GM12865 (cell line): ENCODE results near the gene ARFGEF2.

Experiments
- DNase-seq: peaks from one replicate; pipeline ENCODE4 v3.0.0; 2010; ENCODE audit warnings: low read depth
- H3K4me3 ChIP-seq: 2 replicates; pipeline ENCODE4 v1.5.1; 2011; ENCODE audit warnings: mild to moderate bottlenecking, low read depth, low read length, control low read depth
- TF ChIP-seq, protein P1 (sequence below): IDR thresholded peaks from 2 replicates; pipeline ENCODE4 v1.5.1; 2011; ENCODE audit warnings: low read length, control low read depth, low read depth, inconsistent platforms; ENCODE audit not compliant: insufficient read depth; ENCODE audit errors: missing control alignments

The ARFGEF2 gene

DNA sequence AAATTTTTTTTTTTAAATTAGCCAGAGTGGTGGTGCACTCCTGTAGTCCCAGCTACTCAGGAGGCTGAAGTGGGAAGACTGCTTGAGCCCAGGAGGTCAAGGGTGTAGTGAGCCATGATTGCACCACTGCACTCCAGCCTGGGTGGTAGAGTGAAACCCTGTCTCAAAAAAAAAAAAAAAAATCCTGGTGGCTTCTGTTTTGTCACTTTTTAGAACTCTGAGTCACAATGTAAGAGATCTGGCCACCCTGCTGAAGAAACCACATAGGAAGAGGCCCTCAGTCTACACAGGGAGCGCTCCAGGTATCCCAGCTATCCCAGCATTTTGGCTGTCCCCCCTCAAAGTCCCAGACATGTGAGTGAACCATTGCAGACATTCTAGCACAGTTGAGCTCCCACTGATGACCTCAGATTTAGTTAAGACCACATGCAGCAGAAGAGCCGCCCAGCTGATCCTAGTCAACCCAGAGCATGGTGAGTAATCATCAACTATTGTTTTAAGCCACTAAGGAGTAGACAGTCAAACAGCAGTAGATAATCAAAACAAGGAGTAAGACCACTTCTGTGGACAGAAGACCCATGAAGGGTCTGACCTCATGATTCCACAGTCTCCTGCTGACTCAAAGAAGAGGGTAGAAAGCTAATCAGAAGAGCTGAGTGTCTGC, 12.7 kb upstream of the ARFGEF2 start:
- no peak for DNase-seq
- TF ChIP-seq, protein P1, sequence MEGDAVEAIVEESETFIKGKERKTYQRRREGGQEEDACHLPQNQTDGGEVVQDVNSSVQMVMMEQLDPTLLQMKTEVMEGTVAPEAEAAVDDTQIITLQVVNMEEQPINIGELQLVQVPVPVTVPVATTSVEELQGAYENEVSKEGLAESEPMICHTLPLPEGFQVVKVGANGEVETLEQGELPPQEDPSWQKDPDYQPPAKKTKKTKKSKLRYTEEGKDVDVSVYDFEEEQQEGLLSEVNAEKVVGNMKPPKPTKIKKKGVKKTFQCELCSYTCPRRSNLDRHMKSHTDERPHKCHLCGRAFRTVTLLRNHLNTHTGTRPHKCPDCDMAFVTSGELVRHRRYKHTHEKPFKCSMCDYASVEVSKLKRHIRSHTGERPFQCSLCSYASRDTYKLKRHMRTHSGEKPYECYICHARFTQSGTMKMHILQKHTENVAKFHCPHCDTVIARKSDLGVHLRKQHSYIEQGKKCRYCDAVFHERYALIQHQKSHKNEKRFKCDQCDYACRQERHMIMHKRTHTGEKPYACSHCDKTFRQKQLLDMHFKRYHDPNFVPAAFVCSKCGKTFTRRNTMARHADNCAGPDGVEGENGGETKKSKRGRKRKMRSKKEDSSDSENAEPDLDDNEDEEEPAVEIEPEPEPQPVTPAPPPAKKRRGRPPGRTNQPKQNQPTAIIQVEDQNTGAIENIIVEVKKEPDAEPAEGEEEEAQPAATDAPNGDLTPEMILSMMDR = no peak
- no peak overlapping the region for H3K4me3 ChIP-seq

DNA sequence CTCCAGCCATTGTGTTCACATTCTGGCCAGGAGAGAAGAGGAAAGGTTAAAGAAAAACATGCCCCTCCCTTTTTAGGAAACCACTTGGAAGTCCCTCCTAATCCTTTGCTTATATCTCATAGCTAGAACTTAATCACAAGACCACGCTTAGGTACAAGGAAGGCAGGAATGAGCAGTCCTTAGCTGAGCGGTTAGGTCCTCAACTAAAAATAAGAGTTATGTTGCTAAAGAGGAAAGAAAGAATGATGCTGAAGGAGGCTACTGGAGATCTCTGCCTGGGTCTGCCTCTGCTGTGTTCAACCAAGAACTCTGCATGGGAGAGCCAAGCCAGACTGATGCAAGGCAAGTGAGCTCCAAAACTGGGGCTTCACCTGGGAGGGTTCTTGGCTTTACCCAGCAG, 11.6 kb upstream of the ARFGEF2 start:
- TF ChIP-seq, protein P1 = no peak
- H3K4me3 ChIP-seq = no peak overlapping the region
- no peak for DNase-seq

DNA sequence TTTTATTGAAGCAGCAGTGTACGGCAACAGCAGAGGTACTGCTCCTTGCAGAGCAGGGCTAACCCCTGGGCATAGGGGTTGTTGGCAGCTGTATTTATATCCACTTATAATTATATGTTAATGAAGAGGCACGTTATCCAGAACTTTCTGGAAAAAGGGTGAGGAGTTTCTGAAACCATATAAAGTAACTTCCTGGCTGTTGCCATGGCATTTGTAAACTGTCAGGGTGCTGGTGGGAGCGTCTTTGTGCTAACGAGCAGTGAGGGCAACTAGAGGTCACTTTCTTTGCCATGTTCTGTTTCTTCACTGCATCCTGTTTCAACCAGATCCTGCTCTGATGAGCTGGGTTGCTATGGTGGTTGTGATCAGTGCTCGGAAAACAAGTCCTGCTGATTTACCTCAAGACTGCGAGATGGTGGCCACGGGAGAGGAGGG, 11.1 kb upstream of the ARFGEF2 start:
- no peak overlapping the region for H3K4me3 ChIP-seq
- TF ChIP-seq, protein P1 = no peak
- DNase-seq = peak; percentile 76

DNA sequence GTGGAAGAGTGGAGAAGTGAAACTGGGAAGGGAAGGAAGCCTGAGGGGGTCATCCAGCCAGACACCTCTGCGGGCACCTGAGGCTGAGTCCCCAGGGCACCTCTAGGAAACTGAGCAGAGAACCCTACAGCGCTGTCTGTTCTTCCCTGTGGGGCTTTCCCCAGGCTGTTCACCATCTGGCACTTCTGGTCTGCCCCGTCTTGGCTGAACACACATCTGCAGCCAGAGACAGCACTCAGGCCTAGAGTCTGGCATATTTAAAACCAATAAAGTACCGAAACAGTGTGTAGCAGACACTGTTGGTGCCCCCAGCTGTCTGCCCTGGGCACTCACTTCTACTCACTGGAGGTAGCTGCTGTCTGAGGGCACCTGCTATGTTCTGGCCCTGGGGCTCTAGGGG, 9.4 kb upstream of the ARFGEF2 start:
- H3K4me3 ChIP-seq = no peak overlapping the region
- TF ChIP-seq, protein P1 = no peak
- peak; percentile 78 for DNase-seq

DNA sequence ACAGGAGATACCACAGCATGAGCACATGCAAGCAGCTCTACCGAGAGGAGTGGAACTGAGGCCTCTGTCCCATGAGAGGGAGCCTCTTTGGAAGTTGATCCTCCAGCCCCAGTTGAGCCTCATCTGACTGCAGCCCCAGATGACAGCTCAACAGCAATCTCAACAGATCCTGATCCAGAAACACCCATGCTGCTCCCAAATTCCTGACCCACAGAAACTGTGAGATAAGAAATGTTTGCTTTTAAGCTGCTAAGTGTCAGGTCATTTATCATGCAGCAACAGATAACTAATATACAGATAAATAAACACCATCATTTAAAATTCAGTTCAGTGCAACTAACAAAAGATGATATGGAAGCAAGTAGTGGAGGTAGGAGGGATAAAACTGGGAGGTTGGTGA, 4.8 kb upstream of the ARFGEF2 start:
- TF ChIP-seq, protein P1 = no peak
- no peak overlapping the region for H3K4me3 ChIP-seq

DNA sequence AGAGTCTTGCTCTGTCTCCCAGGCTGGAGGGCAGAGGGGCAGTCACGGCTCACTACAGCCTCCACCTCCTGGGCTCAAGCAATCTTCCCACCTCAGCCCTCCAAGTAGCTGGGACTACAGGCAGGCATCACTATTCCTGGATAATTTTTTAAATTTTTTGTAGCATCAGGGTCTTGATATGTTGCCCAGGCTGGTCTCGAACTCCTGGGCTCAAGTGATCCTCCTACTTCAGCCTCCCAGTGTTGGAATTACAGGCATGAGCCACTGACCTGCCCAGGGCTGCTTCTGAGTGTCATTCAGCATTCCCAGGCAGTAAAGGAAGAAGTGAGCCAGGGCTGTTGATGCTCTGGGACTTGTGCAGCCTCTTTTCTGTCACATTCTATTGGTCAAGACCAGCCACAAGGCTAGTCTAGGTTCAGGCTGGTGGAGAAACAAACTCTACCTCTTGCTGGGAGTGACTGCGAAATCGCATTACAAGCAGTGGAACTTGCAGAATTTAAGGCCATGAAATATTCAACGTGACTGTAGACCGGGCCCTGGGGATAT, 2.1 kb upstream of the ARFGEF2 start:
- TF ChIP-seq, protein P1 = no peak
- DNase-seq = no peak
- H3K4me3 ChIP-seq = no peak overlapping the region

More for the DNA sequence above, 4.8 kb upstream of the ARFGEF2 start:
- no peak for DNase-seq
